Activated CD8-positive, alpha-beta memory T cell treated with anti-CD3 and anti-CD28 coated beads for 24 hours (primary cell): ENCODE data around the gene LRRC14B.

Experiments used
- DNase-seq: peaks from one replicate; pipeline ENCODE4 v3.0.0-alpha.2; 2020

The LRRC14B gene

GRCh38 chr5:176296-176823, 14.9 kb upstream of the LRRC14B start:
- DNase-seq = no peak

GRCh38 chr5:178110-178509, 13.2 kb upstream of the LRRC14B start:
- no peak for DNase-seq

GRCh38 chr5:179401-179800, 11.9 kb upstream of the LRRC14B start:
- no peak for DNase-seq

DNA sequence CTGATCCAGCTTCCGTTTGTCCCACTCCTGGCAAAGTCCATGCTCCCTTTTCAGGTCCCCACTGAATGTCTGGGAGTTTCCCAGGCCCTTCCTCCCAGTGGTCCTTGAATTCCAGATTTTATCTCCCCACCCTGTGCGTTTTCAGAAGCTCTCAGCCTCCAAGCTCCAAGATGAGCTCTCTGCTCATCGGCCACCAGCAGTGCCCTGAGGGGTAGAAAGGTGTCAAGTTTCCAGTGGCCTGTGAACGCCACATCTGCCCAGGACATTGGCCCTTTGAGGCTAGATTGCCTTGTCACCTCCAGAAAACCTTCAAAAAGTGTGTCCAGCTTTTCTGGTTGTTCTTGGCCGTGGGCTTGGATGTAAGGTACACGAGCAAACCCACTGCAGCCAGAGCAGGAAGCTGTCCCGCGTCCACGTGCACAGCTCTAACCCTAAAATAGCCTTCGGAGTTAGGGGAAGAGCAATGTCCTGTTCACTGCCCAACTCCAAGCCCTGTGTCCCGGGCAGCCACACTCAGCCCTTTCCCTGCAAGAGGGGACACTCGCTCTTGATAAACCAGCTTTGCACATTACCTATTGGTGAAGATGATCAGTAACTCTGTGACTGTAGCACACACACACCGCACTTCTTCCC, 10.9 kb upstream of the LRRC14B start:
- no peak for DNase-seq

DNA sequence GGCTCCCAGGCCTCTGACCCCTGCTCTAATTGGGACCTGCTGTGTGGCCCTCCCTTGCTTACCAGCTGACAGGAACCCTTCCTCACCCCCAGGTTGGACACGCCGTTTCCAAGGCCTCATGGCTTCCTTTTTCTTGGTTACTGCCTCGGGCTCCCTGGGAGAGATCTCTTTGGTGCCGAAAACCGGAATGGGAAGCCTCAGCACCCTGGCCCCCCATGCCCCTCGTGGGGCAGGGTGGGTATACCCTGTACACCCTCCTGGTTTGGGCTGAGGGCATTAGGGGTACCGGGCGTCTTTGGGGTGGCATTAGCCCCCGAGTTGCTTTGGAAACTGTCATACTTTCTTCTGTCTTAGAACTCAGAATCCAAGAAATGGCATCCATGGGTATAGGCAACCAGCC, 10.1 kb upstream of the LRRC14B start:
- DNase-seq = no peak

DNA sequence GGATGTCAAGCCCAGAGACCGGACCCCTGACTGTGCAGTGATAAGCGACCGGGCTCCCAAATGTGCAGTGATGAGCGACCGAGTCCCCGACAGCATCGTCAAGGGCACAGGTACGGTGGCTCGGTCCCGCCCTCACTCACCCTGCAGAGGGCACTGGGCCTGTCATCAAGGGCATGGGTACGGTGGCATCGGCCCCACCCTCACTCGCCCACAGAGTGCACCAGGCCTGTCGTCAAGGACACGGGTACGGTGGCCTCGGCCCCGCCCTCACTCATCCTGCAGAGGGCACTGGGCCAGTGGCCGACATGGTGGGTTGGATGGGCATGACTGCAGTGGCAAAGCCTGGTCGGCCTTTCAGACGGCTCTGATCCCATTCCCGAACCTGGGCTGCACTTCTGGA, 9.7 kb upstream of the LRRC14B start:
- DNase-seq = no peak

- DNase-seq = no peak
Measured at GRCh38 chr5:182126-182525, 9.2 kb upstream of the LRRC14B start.

GRCh38 chr5:184471-184870, 6.8 kb upstream of the LRRC14B start:
- no peak for DNase-seq

DNA sequence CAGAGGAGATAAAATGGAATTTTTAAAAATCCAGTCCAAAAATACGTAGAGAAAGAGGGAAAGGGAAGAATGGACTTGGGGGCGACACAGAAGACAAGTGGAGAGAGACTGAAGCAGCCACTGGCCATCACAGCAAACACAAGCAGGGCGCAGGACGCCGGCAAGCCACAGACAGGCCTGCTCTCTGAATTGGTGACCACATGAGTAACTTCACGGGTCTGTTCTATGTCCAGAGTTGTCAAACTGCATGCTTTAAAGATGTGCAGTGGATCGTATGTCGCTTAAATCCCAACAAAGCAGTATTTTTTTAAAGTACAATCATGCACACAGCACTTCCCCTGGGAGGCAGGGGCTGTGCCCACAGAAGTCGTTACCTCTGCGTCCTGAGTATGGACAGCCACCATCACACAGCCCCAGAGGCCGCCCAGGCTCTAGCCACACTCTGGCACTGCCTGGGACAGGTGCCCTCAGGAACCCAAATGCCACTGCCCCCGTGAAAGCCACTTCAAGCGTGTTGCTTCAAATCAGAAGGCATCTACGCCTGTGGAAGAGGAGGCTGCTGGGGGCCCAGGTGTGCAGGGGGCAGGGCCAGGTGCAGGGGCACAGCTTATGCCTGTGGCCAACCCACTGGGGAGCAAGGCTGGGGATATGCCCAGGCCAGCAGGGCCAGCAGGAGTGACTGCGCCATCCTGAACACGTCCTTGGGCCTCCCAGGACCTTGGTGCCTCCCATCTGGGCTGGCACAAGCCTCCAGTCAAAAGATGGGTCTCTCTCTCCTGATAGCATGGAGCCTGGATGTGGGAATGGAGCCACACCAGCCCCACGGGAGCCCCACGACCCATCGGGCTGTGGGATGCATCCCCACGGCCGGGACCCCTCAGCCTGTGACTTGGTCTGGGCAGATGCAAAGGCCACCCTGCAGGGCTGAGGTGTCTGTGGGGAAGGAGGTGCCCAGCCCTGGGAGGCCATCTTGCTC, 5.9 kb upstream of the LRRC14B start:
- DNase-seq = no peak

- no peak for DNase-seq
Measured at GRCh38 chr5:186091-187041, 4.9 kb upstream of the LRRC14B start.

DNA sequence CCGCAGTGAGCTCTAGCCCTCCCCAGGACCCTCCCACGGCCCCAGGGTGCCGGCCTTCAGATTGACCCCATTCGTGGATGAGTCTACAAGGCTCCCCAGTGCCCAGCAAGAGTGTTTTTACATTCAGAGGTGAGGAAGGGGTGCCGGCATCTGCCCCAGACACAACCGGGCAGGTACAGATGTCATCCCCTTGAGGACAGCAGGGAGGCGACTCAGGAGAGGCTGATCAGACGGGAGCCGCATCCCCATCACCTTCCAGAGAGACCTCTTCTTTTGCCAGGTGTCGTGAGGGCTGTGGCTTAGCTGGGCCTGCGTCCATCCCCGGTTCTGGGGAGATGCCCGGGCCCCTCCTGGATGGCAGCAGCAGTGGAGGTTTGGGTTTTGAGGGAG, 4.3 kb upstream of the LRRC14B start:
- no peak for DNase-seq

DNA sequence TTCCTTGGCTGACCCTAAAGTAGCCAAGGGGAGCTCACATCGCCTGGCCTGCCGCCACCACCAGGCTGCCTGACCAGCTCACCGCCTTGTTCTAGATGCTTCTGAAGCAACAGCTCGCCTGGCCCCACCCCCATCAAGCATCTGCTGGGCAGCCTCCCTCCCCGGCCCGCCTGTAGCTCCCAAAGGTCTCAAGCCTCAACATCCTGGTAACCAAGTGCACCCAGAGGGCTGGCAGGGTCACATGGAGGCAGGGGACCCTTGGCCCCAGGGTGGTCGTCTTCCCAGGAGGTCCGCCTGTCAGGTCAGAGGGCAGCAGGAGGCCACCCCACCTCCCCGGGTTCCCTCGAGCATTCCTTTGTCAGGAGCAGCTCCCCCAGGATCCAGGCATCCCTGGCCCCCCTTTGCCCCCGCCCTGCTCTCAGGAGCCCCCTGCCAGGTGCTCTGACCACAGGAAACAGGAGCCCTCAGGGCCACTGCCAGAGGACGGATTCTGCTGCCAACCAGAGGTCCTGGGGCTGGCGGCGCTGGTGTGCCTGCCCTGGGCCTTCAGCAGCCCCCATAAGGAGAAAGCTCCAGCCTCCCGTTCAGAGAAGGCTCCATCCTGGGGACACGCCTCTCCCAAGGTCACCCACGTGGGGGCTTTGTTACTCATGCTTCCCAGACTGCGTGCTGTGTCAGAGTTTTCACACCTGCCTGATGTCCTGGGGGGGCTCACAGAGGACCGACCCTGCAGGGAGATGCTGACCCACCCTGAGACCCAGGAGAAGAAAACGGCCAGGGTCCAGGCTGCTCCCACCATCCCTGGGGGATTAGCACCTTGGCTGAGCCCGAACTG, 3.5 kb upstream of the LRRC14B start:
- no peak for DNase-seq

DNA sequence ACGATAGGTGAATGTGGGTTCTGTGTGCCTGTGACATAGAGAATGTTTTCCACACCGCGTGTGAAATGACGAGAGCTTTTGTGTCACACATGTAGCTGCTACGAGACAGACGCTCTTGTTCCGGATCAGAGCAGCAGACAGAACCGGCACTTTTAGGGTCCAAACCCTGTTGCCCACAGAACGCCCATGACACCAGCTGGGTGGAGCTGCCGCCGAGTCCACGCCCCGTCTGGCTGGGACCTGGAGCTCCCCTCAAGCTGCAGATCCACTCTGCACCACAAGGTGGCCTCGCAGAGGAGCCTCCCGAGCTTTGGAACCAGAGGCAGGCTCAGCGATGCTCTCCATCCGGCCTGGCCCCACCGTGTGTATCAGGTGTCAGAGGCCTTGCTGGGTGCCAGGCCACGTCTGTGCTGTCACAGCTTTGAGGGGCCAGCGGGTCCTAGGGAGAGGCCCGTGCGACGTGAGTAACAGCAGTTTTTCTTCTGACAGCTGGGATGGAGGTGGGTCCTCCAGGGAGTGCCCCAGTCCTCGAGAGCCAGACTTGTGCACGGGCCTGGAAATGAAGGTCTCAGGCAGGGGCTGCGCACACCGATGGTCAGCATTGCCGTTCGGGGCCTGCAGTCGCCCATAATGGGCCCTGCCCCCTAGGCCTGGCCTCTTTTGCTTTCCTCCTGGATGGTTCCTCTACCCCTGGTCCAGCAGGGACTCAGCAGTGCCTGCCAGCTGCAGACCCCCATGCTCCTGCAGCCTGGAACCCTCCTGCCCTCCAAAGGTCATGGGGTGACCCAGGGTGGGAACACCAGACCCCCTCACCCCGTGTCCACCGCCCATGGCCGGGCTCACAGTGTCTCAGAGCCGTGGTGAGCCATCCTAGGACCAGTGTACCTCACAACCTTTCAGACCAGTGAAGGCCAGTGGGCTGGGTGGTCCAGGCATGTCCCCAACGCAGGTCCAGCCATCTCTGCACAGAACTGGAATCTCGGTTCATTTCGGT, 2.5 kb upstream of the LRRC14B start:
- DNase-seq = peak; percentile 94

- DNase-seq = no peak
Measured at GRCh38 chr5:189486-189885, 1.8 kb upstream of the LRRC14B start.

- DNase-seq = no peak
Measured at GRCh38 chr5:189976-190365, 1.3 kb upstream of the LRRC14B start.

DNA sequence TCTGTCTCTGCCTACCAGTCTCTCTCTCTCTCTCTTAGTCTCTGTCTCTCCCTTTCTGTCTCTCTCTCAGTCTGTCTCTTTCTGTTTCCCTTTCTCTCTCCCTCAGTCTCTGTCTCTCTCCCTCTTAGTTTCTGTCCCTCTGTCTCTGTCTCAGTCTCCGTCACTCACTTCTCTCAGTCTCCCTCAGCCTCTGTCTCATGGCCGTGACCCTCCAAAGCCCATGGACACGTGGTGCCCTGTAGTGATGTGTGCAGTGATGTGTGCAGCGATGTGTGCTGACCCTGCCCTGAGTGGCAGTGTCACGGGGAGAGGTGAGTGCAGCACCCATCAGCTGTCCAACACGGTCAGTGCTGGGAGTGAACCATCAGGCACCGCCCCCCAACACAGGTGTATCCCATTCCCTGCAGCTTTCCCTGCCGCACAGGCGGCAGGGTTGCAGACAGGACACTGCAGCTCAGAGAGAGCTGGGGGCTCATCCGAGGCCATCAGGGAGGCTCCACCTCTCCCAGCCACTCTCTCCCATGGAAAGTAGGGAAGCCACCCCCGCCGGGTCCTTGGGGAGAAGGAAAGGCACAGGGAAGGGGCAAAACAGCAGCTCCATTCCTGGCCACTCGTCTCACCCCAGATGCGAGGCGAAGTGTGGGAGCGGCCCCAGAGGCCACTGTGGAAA, 794 bp upstream of the LRRC14B start:
- DNase-seq = no peak

DNA sequence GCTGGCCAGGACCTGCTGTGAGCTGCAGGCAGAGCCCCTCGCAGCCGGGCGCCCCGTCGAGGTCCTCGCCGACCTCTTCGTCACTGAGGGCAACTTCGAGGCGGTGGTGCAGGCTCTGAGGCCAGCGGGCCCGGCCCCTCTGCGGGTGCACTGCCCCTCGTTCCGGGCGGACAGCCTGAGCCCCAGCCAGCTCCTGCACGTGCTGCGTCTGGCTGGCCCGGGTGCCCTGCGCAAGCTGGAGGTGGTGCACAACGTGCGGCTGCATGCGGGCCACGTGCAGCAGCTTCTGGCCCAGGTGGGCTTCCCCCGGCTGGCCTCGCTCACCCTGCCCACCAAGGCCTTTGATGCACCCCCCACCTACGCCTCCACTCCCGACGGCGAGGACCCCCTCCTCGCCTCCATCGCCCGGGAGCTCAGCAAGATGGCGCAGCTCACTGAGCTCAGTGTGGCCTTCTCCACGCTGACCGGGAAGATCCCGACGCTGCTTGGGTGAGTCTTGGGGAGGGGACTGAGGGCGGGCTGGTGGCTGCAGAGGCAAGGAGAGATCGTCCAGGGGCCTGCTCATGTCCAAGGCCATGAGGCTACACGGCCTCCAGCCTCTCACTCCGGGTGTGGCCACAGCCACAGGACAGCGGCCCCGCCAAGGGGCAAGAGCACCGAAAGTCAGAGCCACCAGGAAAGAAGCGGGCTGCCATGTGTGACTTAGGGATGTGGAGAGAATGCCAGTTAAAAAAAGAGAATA, 825 bp downstream of the LRRC14B start:
- DNase-seq = no peak

GRCh38 chr5:192691-192969, 1.3 kb downstream of the LRRC14B start:
- DNase-seq = no peak

DNA sequence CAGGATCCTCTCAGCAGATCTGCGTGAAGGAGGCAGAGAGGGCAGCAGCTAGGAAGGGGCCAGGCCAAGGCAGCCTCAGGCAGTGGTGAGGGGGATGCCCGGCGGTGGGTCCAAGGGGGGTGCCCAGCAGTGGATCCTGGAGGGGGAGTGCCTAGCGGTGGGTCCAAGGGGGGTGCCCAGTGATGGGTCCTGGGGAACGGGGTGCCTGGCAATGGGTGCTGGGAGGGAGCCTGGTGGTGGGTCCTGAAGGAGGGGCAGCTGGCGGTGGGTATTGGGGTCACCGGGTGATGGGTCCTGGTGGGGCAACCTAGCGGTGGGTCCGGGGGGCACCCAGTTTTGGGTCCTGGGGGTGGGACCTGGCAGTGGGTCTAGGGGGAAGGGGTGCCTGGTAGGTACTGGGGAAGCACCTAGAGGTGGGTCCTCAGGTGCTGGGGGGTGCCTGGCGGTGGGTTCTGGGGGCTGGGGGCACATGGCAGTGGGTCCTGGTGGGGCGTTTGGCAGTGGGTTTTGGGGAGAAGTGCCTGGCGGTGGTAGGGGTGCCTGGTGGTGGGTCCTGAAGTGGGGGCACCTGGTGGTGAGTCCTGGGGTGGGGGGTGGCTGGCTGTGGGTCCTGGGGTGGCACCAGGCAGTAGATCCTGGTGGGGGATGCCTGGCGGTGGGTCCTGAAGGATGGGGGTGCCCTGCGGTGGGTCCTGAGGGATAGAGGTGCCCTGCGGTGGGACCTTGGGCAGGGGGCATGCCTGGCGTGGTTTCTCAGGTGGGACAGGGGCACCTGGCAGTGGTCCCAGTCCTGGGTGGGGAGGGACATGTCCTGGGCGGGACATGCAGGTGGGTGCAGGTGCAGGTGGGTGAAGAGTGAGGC, 1.9 kb downstream of the LRRC14B start:
- no peak for DNase-seq
